ENCODE data around the gene ABHD12B. TPM values are rescaled to one million over a fixed set of nuclear protein-coding genes. Genes with fewer than 3 reads are reported as not detected.

Gene ABHD12B
- total and polyA plus RNA-seq, 9 of the 15 experiments (the other 6 are each of a cell fraction or from before 2014, with no cell fraction given): not detected

GRCh38 chr14:50823051-50823761 is 48.6 kb upstream of the ABHD12B start (continued):
- TF ChIP-seq ZNF436 (CRISPR knock-in tag; IDR thresholded peaks at IDR 0.05): no peak
- TF ChIP-seq TEAD4 (IDR thresholded peaks at IDR 0.05; ENCODE audit: low read length): no peak
- no peak for TF ChIP-seq TEAD4 (CRISPR knock-in tag; IDR thresholded peaks at IDR 0.05; ENCODE audit: borderline replicate concordance)
- TF ChIP-seq NCOA1 (IDR thresholded peaks at IDR 0.05; ENCODE audit: low read depth): no peak
- no peak for TF ChIP-seq ZBTB5 (IDR thresholded peaks at IDR 0.05)
- TF ChIP-seq JUNB (CRISPR knock-in tag; conservative IDR thresholded peaks at IDR 0.05): no peak
- TF ChIP-seq NFXL1 (CRISPR knock-in tag; IDR thresholded peaks at IDR 0.05): no peak
- no peak for TF ChIP-seq ZNF444 (CRISPR knock-in tag; IDR thresholded peaks at IDR 0.05)
- TF ChIP-seq KAT2B (IDR thresholded peaks at IDR 0.05; ENCODE audit: low read depth, low read length): no peak
